Pancreas (tissue), 10 donors: ENCODE results near the gene COL6A1. TPM values are rescaled to one million over a fixed set of nuclear protein-coding genes. Genes with fewer than 3 reads are reported as not detected.
A peak's percentile ranks its signal among the peaks of the same experiment; 100 is the strongest.

Source experiments
- ATAC-seq, 4 donors: fragments of 200-7000 bp; cut with Tn5 transposase; one replicate each; pipeline versions ENCODE4 v1.8.0 to v1.9.1; 2020; ENCODE audit warnings: mild to moderate bottlenecking in 4 of 4, moderate library complexity in 4 of 4
- DNase-seq, 6 donors: peaks; one replicate each; pipeline ENCODE4 v3.0.0-alpha.2; 2020
- FAIRE-seq: peaks from 2 replicates; lab custom pipeline; 2012; peaks lifted over from hg19 to GRCh38; lab: Jason Lieb, UNC
- H3K27ac ChIP-seq, 4 donors: fragments of 200-600 bp; sonication (generic); 1 replicate in 3 of 4; 2 replicates in 1 of 4; pipeline versions ENCODE4 v1.5.0 to v1.8.0; 2020
- H3K27me3 ChIP-seq, 4 donors: fragments of 200-600 bp; one replicate each; pipeline ENCODE4 v1.8.0; 2021
- H3K36me3 ChIP-seq, 3 donors: fragments of 200-600 bp; sonication (generic) in 1 of 3; one replicate each; pipeline versions ENCODE4 v1.5.0 to v1.8.0; 2020 to 2021
- H3K4me1 ChIP-seq, 3 donors: fragments of 200-600 bp; one replicate each; pipeline ENCODE4 v1.8.0; 2021
- H3K4me3 ChIP-seq, 4 donors: fragments of 200-600 bp; sonication (generic) in 2 of 4; one replicate each; pipeline versions ENCODE4 v1.5.0 to v1.8.0; 2020 to 2021
- H3K9me3 ChIP-seq, 4 donors: fragments of 200-600 bp; one replicate each; pipeline ENCODE4 v1.8.0; 2021
- CTCF ChIP-seq, 4 donors: fragments of 200-600 bp; sonication (generic) in 3 of 4; IDR thresholded peaks; one replicate each; pipeline versions ENCODE4 v1.5.0 to v1.8.0; 2021; ENCODE audit warnings: antibody characterized with exemption in 4 of 4
- WGBS, 2 donors: extraction: QIAGEN DNeasy Blood & Tissue Kit; methylation state at CpG; one replicate each; pipeline ENCODE4 v1.1.7; 2013; 5-methylcytosine and 5-hydroxymethylcytosine counted together
- intact Hi-C, 3 donors: fragments of 100-400 bp; cut with DNase I; formaldehyde crosslinking; loops; one replicate each; pipeline versions ENCODE4 v1.11.1 to v1.14.2; 2022
- polyA plus RNA-seq, 2 donors: library from polyadenylated mRNA; stranded (reverse); fragments of 200-250 nt; gene quantifications; one replicate each; pipeline ENCODE4 v1.2.3, GENCODE V29; 2013
- total RNA-seq, 6 donors: library from RNA; stranded (reverse); fragmentation: NEBNext Ultra II Directional in 4 of 6; extraction: Animal tissue kit (Norgen Biotek cat#: 25700) in 4 of 6; gene quantifications; one replicate each; pipeline versions ENCODE4 v1.2.1 to v1.2.4, GENCODE V29; 2021 to 2023
- donor health status: healthy with polysubstance abuse.
- donor health status: DM: no; HTN: no; CAD: no; lungs with moderate emphysema.
- donor health status: DM: no; HTN: no; CAD: no.
- donor health status: control.
- donor health status: control.
- donor health status: Bipolar disorder and iron deficiency.
- donor health status: DM: yes; HTN: yes; CAD: no.
- donor health status: DM: no; HTN: no; CAD: no.
- donor health status: DM: no; HTN: no; CAD: no.
- donor health status: DM: yes; HTN: yes; CAD: no.

COL6A1 gene
- total and polyA plus RNA-seq, 8 donors: 22.9 to 131 (median 61.2) TPM

DNA sequence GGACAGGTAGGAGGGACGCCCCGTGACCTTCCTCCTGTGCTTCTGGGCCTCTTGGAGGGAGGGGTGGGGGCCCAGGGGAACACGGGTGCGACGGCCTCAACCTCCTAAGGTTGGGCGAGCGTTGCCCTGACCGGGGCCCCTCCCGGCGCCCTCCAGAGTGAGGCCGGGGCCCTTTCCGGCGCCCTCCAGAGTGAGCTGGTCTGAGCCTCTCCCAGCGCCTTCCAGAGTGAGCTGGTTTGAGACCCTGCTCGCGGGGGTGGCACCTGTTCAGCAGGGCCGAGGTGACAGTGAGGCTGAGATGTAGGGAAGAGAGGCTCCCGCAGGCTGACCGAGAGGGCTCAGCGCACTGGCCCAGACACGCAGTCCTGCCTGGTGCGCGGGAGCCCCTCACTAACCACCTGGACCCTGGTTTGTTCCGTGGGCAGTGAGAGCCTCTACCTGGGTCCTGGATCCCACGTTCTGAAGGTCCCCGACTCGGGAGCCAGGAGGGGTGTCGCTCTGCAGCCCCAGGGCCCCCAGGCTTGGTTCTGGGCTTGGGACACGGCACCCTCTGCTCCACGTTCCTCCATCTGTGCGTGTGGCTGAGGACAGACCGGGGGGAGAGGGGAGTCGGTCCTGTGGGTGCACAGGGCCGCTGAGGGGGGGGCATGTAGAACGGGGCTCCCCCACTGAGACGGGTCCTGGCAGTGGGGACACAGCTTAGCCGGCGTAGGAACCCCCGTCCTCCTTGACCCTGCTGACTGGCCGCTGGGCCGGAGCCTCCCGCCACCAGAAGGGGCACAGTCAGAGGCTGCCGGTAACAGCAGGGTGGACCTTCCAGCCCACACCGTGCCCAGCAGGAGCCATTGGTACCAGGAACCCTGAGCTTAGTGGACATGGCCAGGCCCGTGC is 1.4 kb downstream of the COL6A1 start:
- no peaks in the 10 kb centered on the region for H3K36me3 ChIP-seq
- TF ChIP-seq CTCF (IDR thresholded peaks at IDR 0.05): no peak
- peaks cover 0 to 5% (median 0%) of the 10 kb centered on the region in 3 donors for H3K4me1 ChIP-seq
- H3K4me3 ChIP-seq: peak overlapping the region in 3 of 4 donors; percentile 64 to 74 (median 72)
- ATAC-seq (no peak), FAIRE-seq (no peak), DNase-seq (peak in 3 of 6 donors; percentile 45 to 74 (median 60))
- H3K27me3 ChIP-seq: no peaks in the 10 kb centered on the region
- 76 to 79% methylated on average over 44 to 45 of the region's 45 CpGs for WGBS, 2 donors
- no peaks in the 10 kb centered on the region for H3K9me3 ChIP-seq
- no peak overlapping the region for H3K27ac ChIP-seq
- intact Hi-C loops: no loop called here

DNA sequence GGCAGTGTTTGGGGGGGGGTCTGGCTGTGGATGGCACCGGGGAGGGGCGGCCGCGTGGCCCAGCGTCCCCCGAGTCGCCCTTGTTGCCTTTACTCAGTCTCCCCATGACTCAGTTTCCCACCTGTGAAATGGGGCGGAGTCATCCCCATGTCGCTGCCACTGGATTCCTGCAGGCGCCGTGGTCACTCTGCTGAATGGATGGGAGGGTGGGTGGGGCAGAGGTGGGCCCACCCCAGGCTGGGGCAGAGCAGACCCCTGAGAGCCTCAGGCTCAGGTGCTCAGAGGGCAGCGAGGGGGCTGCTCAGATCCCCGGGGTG is 2.0 kb downstream of the COL6A1 start:
- Histone ChIP-seq H3K4me1 (peaks cover 0 to 5% (median 0%) of the 10 kb centered on the region in 3 donors), H3K36me3 (no peaks in the 10 kb centered on the region), H3K9me3 (no peaks in the 10 kb centered on the region), H3K27me3 (no peaks in the 10 kb centered on the region), H3K27ac (no peak overlapping the region), H3K4me3 (peak overlapping the region in 1 of 4 donors; percentile 74)
- DNase-seq: peak in 1 of 6 donors; percentile 38
- intact Hi-C loops: no loop called here
- WGBS, 2 donors: 83 to 93% methylated on average over 12 to 13 of the region's 13 CpGs
- TF ChIP-seq CTCF (IDR thresholded peaks at IDR 0.05): no peak
- no peak for FAIRE-seq
- no peak for ATAC-seq

DNA sequence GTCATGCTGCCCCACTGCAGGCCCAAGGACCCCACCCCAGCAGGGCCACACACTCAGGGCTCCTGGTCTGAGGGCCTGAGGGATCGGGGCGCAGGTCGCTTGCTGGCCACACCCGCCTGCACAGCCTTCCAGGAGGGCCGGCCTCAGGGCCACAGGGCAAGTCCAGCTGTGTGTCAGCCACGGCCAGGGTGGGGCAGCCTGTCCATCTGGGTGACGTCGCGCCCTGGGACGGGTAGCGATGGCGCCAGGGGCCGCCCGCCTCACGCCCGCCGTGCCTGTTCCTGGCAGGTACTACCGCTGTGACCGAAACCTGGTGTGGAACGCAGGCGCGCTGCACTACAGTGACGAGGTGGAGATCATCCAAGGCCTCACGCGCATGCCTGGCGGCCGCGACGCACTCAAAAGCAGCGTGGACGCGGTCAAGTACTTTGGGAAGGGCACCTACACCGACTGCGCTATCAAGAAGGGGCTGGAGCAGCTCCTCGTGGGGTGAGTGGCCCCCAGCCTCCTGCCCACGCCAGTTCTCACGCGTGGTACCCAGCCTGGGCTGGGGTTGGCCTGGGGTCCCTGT is 2.5 kb downstream of the COL6A1 start:
- FAIRE-seq (no peak), DNase-seq (peak in 3 of 6 donors; percentile 34 to 78 (median 58)), ATAC-seq (no peak)
- Histone ChIP-seq H3K27ac (no peak overlapping the region), H3K9me3 (no peaks in the 10 kb centered on the region), H3K36me3 (no peaks in the 10 kb centered on the region), H3K4me3 (peak overlapping the region in 1 of 4 donors; percentile 74), H3K27me3 (no peaks in the 10 kb centered on the region), H3K4me1 (peaks cover 0 to 5% (median 0%) of the 10 kb centered on the region in 3 donors)
- intact Hi-C loops: no loop called here
- 94 to 95% methylated on average over 38 of the region's 38 CpGs for WGBS, 2 donors
- no peak for TF ChIP-seq CTCF (IDR thresholded peaks at IDR 0.05)

DNA sequence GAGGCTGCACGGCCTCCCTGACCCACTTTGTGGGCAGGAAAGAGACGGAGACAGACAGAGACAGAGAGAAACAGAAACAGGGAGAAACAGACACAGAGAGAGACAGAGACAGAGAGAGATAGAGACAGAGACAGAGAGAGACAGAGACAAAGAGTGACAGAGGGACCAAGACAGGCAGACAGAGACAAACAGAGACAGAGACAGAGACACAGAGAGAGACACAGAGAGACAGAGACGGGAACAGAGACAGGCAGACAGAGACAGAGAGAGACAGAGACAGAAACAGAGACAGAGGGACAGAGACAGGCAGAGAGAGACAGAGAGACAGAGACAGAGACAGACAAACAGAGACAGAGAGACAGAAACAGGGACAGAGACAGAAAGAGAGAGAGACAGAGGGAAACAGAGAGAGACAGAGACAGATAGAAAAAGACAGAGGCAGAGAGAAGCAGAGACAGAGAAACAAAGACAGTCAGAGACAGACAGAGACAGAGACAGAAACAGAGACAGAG is 3.1 kb downstream of the COL6A1 start:
- no peak for FAIRE-seq
- H3K27me3 ChIP-seq: no peaks in the 10 kb centered on the region
- no peaks in the 10 kb centered on the region for H3K36me3 ChIP-seq
- no peak for ATAC-seq
- H3K9me3 ChIP-seq: no peaks in the 10 kb centered on the region
- no peak for DNase-seq
- no peak overlapping the region for H3K4me3 ChIP-seq
- H3K27ac ChIP-seq: no peak overlapping the region
- H3K4me1 ChIP-seq: peaks cover 0 to 5% (median 0%) of the 10 kb centered on the region in 3 donors
- intact Hi-C loops: no loop called here
- no peak for TF ChIP-seq CTCF (IDR thresholded peaks at IDR 0.05)
- 58 to 75% methylated on average over 3 of the region's 3 CpGs for WGBS, 2 donors
